ENCODE results near the gene ZBTB38.

- TF ChIP-seq POLR2A (IDR thresholded peaks at IDR 0.05), result no peak
- no peak for TF ChIP-seq CTCF (IDR thresholded peaks at IDR 0.05)
Measured at GRCh38 chr3:141399200-141399599, 30.9 kb downstream of the ZBTB38 start.

Measured in thyroid gland (tissue), 4 donors.